Psoas muscle (tissue), 8 donors: Measurements from ENCODE around the gene TNF. TPM values are rescaled to one million over a fixed set of nuclear protein-coding genes. Genes with fewer than 3 reads are reported as not detected.
"Not testable (repeated sequence)": the region's sequence is repeated elsewhere in the genome, so short reads cannot be mapped to it uniquely, and the experiment has no call there.

ENCODE experiments used
- ATAC-seq, 4 donors: fragments of 200-7000 bp; cut with Tn5 transposase; one replicate each; pipeline ENCODE4 v1.9.1; 2020; ENCODE audit warnings: moderate library complexity in 3 of 4, mild to moderate bottlenecking in 2 of 4
- DNase-seq, 2 donors: peaks; one replicate each; pipeline ENCODE4 v3.0.0-alpha.2; 2020
- H3K27ac ChIP-seq: fragments of 200-600 bp; one replicate; pipeline ENCODE4 v1.8.0; 2022
- H3K27me3 ChIP-seq, 3 donors: fragments of 200-600 bp in 1 of 3; one replicate each; pipeline versions ENCODE4 v1.6.1 to v1.8.0; 2013 to 2022; ENCODE audit warnings: low read length in 2 of 3, mild to moderate bottlenecking in 2 of 3, moderate library complexity in 1 of 3; ENCODE audit not compliant: insufficient read depth in 3 of 3
- H3K36me3 ChIP-seq, 2 donors: fragments of 200-600 bp in 1 of 2; one replicate each; pipeline versions ENCODE4 v1.6.1 to v1.8.0; 2013 to 2022; ENCODE audit warnings: low read depth in 1 of 2, mild to moderate bottlenecking in 1 of 2, moderate library complexity in 1 of 2; ENCODE audit not compliant: insufficient read depth in 1 of 2
- H3K4me1 ChIP-seq: fragments of 200-600 bp; one replicate; pipeline ENCODE4 v1.8.0; 2022
- H3K4me3 ChIP-seq: fragments of 200-600 bp; one replicate; pipeline ENCODE4 v1.8.0; 2022; ENCODE audit warnings: mild to moderate bottlenecking
- H3K9me3 ChIP-seq: fragments of 200-600 bp; one replicate; pipeline ENCODE4 v1.8.0; 2022
- WGBS, 3 donors: extraction: QIAGEN DNeasy Blood & Tissue Kit; methylation state at CpG; one replicate each; pipeline versions ENCODE4 v1.1.6 to v1.1.7; 2013; 5-methylcytosine and 5-hydroxymethylcytosine counted together
- intact Hi-C, 2 donors: fragments of 100-400 bp; cut with DNase I; formaldehyde crosslinking; loops; one replicate each; pipeline versions ENCODE4 v1.11.0 to v1.14.2; 2022
- polyA plus RNA-seq, 3 donors: library from polyadenylated mRNA; stranded (reverse); fragments of 200-250 nt; gene quantifications; one replicate each; pipeline ENCODE4 v1.2.3, GENCODE V29; 2013
- total RNA-seq, 4 donors: library from RNA; stranded (reverse); fragmentation: NEBNext Ultra II Directional in 2 of 4; extraction: Animal tissue kit (Norgen Biotek cat#: 25700) in 2 of 4; gene quantifications; one replicate each; pipeline versions ENCODE4 v1.2.1 to v1.2.4, GENCODE V29; 2021 to 2023
- TF ChIP-seq, protein P1 (sequence below): fragments of 200-600 bp; IDR thresholded peaks from one replicate; pipeline ENCODE4 v1.8.0; 2022; ENCODE audit warnings: antibody characterized with exemption
- donor health status: healthy with polysubstance abuse.
- donor health status: DM: no; HTN: no; CAD: no; lungs with moderate emphysema.
- donor health status: Bipolar disorder and iron deficiency.
- donor health status: healthy.
- donor health status: DM: yes; HTN: yes; CAD: no.
- donor health status: DM: no; HTN: no; CAD: no.
- donor health status: DM: no; HTN: no; CAD: no.
- donor health status: DM: yes; HTN: yes; CAD: no.

Gene TNF
- total and polyA plus RNA-seq, 7 donors, result 0.09 to 0.81 (median 0.34) TPM; not detected in 2

DNA sequence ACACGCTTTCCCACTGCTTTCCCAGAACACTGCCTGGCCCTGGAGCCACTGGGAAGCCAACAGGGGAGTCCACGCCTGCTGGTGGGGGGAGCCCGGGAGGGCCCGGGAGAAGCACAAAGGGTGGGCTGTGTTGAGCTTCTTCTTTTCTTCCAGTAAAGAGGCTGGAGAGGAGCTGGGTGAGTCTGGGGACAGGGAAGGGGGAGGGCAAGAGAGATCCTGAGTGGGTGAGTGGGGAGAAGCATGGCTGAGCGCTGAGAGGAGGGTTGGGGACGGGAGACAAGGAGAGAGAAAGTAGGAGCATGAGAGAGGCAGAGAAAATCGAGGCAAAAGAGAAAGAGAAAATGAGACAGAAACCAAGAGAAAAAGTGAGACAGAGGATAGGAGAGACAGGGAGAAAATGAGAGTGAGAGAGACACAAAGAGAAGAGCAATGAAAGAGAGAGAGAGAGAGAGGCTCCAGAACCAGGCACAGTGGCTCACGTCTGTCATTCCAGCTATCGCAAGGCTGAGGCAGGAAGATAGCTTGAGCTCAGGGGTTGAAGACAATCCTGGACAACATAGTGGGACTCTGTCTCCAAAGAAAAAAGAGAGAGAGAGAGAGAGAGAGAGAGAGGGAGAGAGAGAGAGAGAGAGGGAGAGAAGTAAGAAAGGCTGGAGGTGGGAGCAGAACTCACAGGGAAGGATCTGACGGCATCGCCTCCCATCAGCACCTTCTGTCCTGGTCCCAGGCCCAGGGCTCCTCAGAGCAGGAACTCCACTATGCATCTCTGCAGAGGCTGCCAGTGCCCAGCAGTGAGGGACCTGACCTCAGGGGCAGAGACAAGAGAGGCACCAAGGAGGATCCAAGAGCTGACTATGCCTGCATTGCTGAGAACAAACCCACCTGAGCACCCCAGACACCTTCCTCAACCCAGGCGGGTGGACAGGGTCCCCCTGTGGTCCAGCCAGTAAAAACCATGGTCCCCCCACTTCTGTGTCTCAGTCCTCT is 12.7 kb downstream of the TNF start:
- no peaks in the 10 kb centered on the region for H3K9me3 ChIP-seq
- no peak for ATAC-seq
- H3K4me3 ChIP-seq, result no peak overlapping the region
- H3K27me3 ChIP-seq, result no peaks in the 10 kb centered on the region
- no peaks in the 10 kb centered on the region for H3K4me1 ChIP-seq
- no peak overlapping the region for H3K27ac ChIP-seq
- 65 to 68% (median 66%) methylated on average over 11 to 12 of the region's 12 CpGs for WGBS, 3 donors
- no peak for DNase-seq
- TF ChIP-seq, protein P1, sequence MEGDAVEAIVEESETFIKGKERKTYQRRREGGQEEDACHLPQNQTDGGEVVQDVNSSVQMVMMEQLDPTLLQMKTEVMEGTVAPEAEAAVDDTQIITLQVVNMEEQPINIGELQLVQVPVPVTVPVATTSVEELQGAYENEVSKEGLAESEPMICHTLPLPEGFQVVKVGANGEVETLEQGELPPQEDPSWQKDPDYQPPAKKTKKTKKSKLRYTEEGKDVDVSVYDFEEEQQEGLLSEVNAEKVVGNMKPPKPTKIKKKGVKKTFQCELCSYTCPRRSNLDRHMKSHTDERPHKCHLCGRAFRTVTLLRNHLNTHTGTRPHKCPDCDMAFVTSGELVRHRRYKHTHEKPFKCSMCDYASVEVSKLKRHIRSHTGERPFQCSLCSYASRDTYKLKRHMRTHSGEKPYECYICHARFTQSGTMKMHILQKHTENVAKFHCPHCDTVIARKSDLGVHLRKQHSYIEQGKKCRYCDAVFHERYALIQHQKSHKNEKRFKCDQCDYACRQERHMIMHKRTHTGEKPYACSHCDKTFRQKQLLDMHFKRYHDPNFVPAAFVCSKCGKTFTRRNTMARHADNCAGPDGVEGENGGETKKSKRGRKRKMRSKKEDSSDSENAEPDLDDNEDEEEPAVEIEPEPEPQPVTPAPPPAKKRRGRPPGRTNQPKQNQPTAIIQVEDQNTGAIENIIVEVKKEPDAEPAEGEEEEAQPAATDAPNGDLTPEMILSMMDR, result no peak
- intact Hi-C loops, result no loop called here
- no peaks in the 10 kb centered on the region for H3K36me3 ChIP-seq

DNA sequence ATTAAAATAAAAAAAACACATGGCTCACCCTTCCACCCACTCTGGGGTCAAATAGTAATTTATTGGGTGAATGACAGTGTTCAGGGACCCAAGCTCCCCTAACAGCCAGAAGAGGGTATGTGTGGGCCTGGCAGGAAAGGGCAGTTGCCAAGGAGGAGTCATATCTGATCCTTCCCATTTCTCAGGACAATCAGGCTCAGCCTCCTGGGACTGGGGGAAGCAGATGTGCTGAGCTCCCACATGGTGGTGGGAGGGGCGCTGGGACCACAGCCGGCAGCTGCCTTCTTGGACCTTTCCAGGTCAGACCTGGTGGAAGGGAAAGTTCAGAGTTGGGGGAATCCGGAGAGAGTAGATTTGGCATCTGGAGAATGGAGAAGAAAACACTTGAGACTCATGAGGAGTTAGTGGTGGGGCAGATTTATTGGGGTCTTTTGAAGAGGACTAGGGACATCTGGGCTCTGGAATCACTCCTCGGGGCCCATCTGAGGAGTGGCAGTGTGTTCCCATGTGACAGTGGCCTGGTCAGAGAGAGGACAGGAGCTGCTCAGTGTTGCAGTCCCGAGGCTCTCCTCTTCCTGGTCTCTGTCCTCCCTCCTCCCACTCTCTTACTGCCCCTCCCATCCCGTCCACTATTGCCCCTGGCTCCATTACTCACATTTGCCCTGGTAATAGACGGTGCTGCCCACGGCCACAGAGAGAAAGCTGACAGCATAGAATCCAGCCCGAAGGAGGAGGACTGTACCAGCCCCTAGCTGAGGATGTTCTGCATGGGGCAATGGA is 13.7 kb downstream of the TNF start:
- Histone ChIP-seq H3K27ac (no peak overlapping the region), H3K4me1 (no peaks in the 10 kb centered on the region), H3K36me3 (no peaks in the 10 kb centered on the region), H3K4me3 (no peak overlapping the region), H3K27me3 (no peaks in the 10 kb centered on the region), H3K9me3 (no peaks in the 10 kb centered on the region)
- TF ChIP-seq, protein P1, result no peak
- DNase-seq (no peak), ATAC-seq (no peak)
- intact Hi-C loops, result no loop called here
- WGBS, 3 donors, result 32 to 36% (median 35%) methylated on average over 9 of the region's 9 CpGs

DNA sequence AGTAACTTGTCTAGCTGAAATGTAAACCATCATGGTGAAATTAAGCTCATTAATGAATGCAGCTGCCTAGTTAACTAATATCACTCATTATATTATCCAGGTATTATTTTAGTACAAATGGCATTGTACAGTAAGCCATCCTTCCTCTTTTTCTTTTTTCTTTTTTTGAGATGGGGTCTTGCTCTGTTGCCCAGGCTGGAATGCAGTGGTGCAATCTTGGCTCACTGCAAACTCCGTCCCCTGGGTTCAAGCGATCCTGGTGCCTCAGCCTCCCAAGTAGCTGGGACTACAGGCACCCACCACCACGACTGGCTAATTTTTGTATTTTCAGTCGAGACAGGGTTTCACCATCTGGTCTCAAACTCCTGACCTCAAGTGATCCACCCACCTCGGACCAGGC is 15.3 kb downstream of the TNF start:
- H3K27ac ChIP-seq, H3K27me3 ChIP-seq, H3K4me1 ChIP-seq, ATAC-seq, DNase-seq, H3K4me3 ChIP-seq, H3K36me3 ChIP-seq, H3K9me3 ChIP-seq, intact Hi-C loops: not testable (repeated sequence)
- WGBS, 3 donors, result 77 to 83% (median 82%) methylated on average over 5 of the region's 5 CpGs

DNA sequence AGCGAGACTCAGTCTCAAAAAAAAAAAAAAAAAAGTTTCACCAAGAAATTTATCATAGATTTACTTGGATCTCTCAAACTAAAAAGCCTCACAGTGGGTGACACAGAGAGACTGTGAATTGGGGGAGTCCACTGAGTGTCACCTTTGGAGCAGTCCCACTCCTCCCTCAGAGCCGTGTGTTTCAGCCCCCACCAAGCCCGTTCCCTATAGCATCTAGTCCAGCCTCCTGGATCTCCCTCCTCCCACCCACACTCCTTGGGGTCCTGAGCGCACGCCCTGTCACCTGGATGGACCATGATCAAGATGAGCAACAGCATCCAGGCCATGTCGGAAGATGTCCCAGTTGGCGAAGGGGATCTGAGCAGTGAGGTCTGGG is 17.0 kb downstream of the TNF start:
- no peaks in the 10 kb centered on the region for H3K36me3 ChIP-seq
- H3K27me3 ChIP-seq, result no peaks in the 10 kb centered on the region
- H3K9me3 ChIP-seq, result no peaks in the 10 kb centered on the region
- intact Hi-C loops, result no loop called here
- TF ChIP-seq, protein P1, result no peak
- no peak overlapping the region for H3K4me3 ChIP-seq
- H3K4me1 ChIP-seq, result no peaks in the 10 kb centered on the region
- H3K27ac ChIP-seq, result no peak overlapping the region
- DNase-seq, result no peak
- no peak for ATAC-seq
- 85 to 91% (median 89%) methylated on average over 7 of the region's 7 CpGs for WGBS, 3 donors

DNA sequence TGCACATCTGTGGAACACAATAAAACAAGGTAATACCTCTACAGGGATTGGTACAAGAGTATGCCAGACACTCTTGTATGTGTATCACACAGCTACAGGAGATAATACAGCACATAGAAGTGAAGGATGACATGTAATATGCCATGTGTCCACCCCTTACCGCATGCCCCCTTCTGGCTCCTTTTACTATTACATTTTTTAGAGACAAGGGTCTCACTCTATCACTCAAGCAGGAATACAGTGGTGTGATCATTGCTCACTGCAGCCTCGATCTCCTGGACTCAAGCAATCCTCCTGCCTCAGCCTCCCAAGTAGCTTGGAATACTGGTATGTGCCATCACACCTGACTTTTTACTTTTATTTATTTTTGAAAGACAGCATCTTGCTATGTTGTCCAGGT is 21.6 kb downstream of the TNF start:
- Histone ChIP-seq H3K27ac (no peak overlapping the region), H3K4me3 (no peak overlapping the region), H3K4me1 (no peaks in the 10 kb centered on the region), H3K36me3 (no peaks in the 10 kb centered on the region), H3K9me3 (no peaks in the 10 kb centered on the region), H3K27me3 (no peaks in the 10 kb centered on the region)
- TF ChIP-seq, protein P1, result peak; percentile 23
- ATAC-seq (peak in 2 of 4 donors; percentile 27 to 41), DNase-seq (no peak)
- intact Hi-C loops, result loop anchor here (2.0 to 5.0 kb wide), 2 partner anchors 16 to 105 kb away; no protein-coding TSS in a partner anchor
- 21 to 28% (median 23%) methylated on average over 2 of the region's 2 CpGs for WGBS, 3 donors
